Measurements from ENCODE around the gene LRRC4C.

GRCh38 chr11:40491341-40491740 lies 968.1 kb downstream of the LRRC4C start:
- TF ChIP-seq POU2F2 (IDR thresholded peaks at IDR 0.05; ENCODE audit: low read depth, low read length) (no peak), POLR2A (IDR thresholded peaks at IDR 0.05; ENCODE audit: low read depth, low read length) (no peak), TAF1 (IDR thresholded peaks at IDR 0.05; ENCODE audit: low read depth, low read length) (no peak), SPI1 (IDR thresholded peaks at IDR 0.05; ENCODE audit: low read depth, low read length) (no peak), POLR2AphosphoS5 (IDR thresholded peaks at IDR 0.05; ENCODE audit: low read depth, low read length) (no peak), PAX5 (IDR thresholded peaks at IDR 0.05; ENCODE audit: insufficient read depth, low read length, severe bottlenecking) (no peak)

Measured in GM12891 (cell line).